Liver (tissue), 9 donors: ENCODE data around the gene AGPAT2. TPM values are rescaled to one million over a fixed set of nuclear protein-coding genes. Genes with fewer than 3 reads are reported as not detected.

Experiments
- DNase-seq: peaks from one replicate; pipeline ENCODE4 v3.0.0-alpha.2; 2017; ENCODE audit warnings: low spot score
- H3K27ac ChIP-seq, 2 donors: one replicate each; pipeline ENCODE4 v1.7.0; 2013; ENCODE audit warnings: inconsistent platforms in 2 of 2, low read length in 2 of 2, control low read depth in 1 of 2, low read depth in 1 of 2, mild to moderate bottlenecking in 1 of 2
- H3K27me3 ChIP-seq, 4 donors: one replicate each; pipeline versions ENCODE4 v1.6.1 to v1.7.0; 2013; ENCODE audit warnings: low read length in 3 of 4, inconsistent platforms in 1 of 4, mild to moderate bottlenecking in 1 of 4, moderate library complexity in 1 of 4; ENCODE audit not compliant: control insufficient read depth in 4 of 4, insufficient read depth in 4 of 4
- H3K36me3 ChIP-seq, 4 donors: one replicate each; pipeline versions ENCODE4 v1.6.1 to v1.7.0; 2013; ENCODE audit warnings: low read length in 3 of 4, mild to moderate bottlenecking in 3 of 4, low read depth in 1 of 4, moderate library complexity in 1 of 4; ENCODE audit not compliant: control insufficient read depth in 4 of 4, insufficient read depth in 3 of 4
- H3K4me1 ChIP-seq, 4 donors: one replicate each; pipeline versions ENCODE4 v1.6.1 to v1.7.0; 2013; ENCODE audit warnings: low read length in 3 of 4, mild to moderate bottlenecking in 3 of 4, moderate library complexity in 1 of 4; ENCODE audit not compliant: control insufficient read depth in 4 of 4, insufficient read depth in 4 of 4
- H3K4me3 ChIP-seq, 3 donors: one replicate each; pipeline versions ENCODE4 v1.6.1 to v1.7.0; 2013; ENCODE audit warnings: low read length in 3 of 3, control low read depth in 1 of 3, low read depth in 1 of 3, mild to moderate bottlenecking in 1 of 3
- H3K9ac ChIP-seq, 2 donors: one replicate each; pipeline ENCODE4 v1.7.0; 2013; ENCODE audit warnings: low read length in 2 of 2, mild to moderate bottlenecking in 2 of 2, moderate library complexity in 2 of 2, control low read depth in 1 of 2, low read depth in 1 of 2
- H3K9me3 ChIP-seq, 4 donors: one replicate each; pipeline versions ENCODE4 v1.6.1 to v1.7.0; 2013; ENCODE audit warnings: low read length in 3 of 4; ENCODE audit not compliant: control insufficient read depth in 4 of 4
- EGR1 ChIP-seq, 2 donors: IDR thresholded peaks; 2 replicates each; pipeline ENCODE4 v1.6.1; 2016 to 2018; ENCODE audit warnings: antibody characterized with exemption in 2 of 2, low read depth in 2 of 2
- FOXA1 ChIP-seq: IDR thresholded peaks from 2 replicates; pipeline ENCODE4 v1.6.1; 2016; ENCODE audit warnings: antibody characterized with exemption
- FOXA2 ChIP-seq: IDR thresholded peaks from 2 replicates; pipeline ENCODE4 v1.6.1; 2016; ENCODE audit warnings: antibody characterized with exemption
- GABPA ChIP-seq, 2 donors: IDR thresholded peaks in 1 of 2; conservative IDR thresholded peaks in 1 of 2; 2 replicates each; pipeline ENCODE4 v1.6.1; 2016; ENCODE audit warnings: antibody characterized with exemption in 2 of 2, mild to moderate bottlenecking in 1 of 2, moderate library complexity in 1 of 2
- HNF4A ChIP-seq, 2 donors: conservative IDR thresholded peaks; 2 replicates each; pipeline ENCODE4 v1.6.1; 2016; ENCODE audit warnings: antibody characterized with exemption in 2 of 2, mild to moderate bottlenecking in 2 of 2
- HNF4G ChIP-seq: IDR thresholded peaks from 2 replicates; pipeline ENCODE4 v1.6.1; 2016; ENCODE audit warnings: antibody characterized with exemption
- JUND ChIP-seq, 2 donors: IDR thresholded peaks; 2 replicates each; pipeline ENCODE4 v1.6.1; 2016; ENCODE audit warnings: antibody characterized with exemption in 2 of 2
- NR2F2 ChIP-seq: IDR thresholded peaks from 2 replicates; pipeline ENCODE4 v1.6.1; 2016; ENCODE audit warnings: antibody characterized with exemption
- RAD21 ChIP-seq, 2 donors: IDR thresholded peaks; 2 replicates each; pipeline ENCODE4 v1.6.1; 2016; ENCODE audit warnings: antibody characterized with exemption in 2 of 2, mild to moderate bottlenecking in 2 of 2
- RXRA ChIP-seq, 2 donors: IDR thresholded peaks; 2 replicates each; pipeline ENCODE4 v1.6.1; 2017 to 2018; ENCODE audit warnings: antibody characterized with exemption in 2 of 2, mild to moderate bottlenecking in 1 of 2
- SP1 ChIP-seq: IDR thresholded peaks from 2 replicates; pipeline ENCODE4 v1.6.1; 2018; ENCODE audit warnings: antibody characterized with exemption, mild to moderate bottlenecking
- TAF1 ChIP-seq: conservative IDR thresholded peaks from 2 replicates; pipeline ENCODE4 v1.6.1; 2016; ENCODE audit warnings: antibody characterized with exemption, mild to moderate bottlenecking
- YY1 ChIP-seq: IDR thresholded peaks from 2 replicates; pipeline ENCODE4 v1.6.1; 2016; ENCODE audit warnings: antibody characterized with exemption, mild to moderate bottlenecking
- WGBS: extraction: QIAGEN DNeasy Blood & Tissue Kit; methylation state at CpG from one replicate; pipeline ENCODE4 v1.1.7; 2013; 5-methylcytosine and 5-hydroxymethylcytosine counted together
- polyA plus RNA-seq, 2 donors: library from polyadenylated mRNA; stranded (reverse) in 1 of 2; unstranded in 1 of 2; fragments of 200-250 nt in 1 of 2; fragments of >200 nt in 1 of 2; fragmentation: Nextera tagmentation in 1 of 2; extraction: Ambion mirVana in 1 of 2; gene quantifications; one replicate each; pipeline versions ENCODE4 v1.2.1 to v1.2.3, GENCODE V29; 2013 to 2015
- total RNA-seq, 2 donors: library from RNA; depleted of rRNA; stranded (reverse); fragments of >200 nt; gene quantifications; one replicate each; pipeline ENCODE4 v1.2.3, GENCODE V29; 2014
- TF ChIP-seq, protein P1 (sequence below): IDR thresholded peaks from 2 replicates; pipeline ENCODE4 v1.6.1; 2016; ENCODE audit warnings: antibody characterized with exemption
- TF ChIP-seq, protein P2 (sequence below): IDR thresholded peaks from 2 replicates; pipeline ENCODE4 v1.6.1; 2016; ENCODE audit warnings: antibody characterized with exemption, mild to moderate bottlenecking
- TF ChIP-seq, protein P3 (sequence below): IDR thresholded peaks from 2 replicates; pipeline ENCODE4 v1.6.1; 2016; ENCODE audit warnings: antibody characterized with exemption
- TF ChIP-seq, protein P4 (sequence below): fragments of 150-350 bp; IDR thresholded peaks from 2 replicates; pipeline ENCODE4 v1.5.1; 2017; ENCODE audit warnings: improper control_type of control experiment, low read depth, low read length; ENCODE audit not compliant: missing input control
- TF ChIP-seq, protein P5 (sequence below): IDR thresholded peaks from 2 replicates; pipeline ENCODE4 v1.6.1; 2016; ENCODE audit warnings: antibody characterized with exemption
- donor health status: healthy.
- donor health status: healthy.
- donor health status: healthy.
- donor health status: healthy.
- donor health status: healthy.

The AGPAT2 gene
- total and polyA plus RNA-seq, 4 donors, result 75.1 to 222 (median 212) TPM

DNA sequence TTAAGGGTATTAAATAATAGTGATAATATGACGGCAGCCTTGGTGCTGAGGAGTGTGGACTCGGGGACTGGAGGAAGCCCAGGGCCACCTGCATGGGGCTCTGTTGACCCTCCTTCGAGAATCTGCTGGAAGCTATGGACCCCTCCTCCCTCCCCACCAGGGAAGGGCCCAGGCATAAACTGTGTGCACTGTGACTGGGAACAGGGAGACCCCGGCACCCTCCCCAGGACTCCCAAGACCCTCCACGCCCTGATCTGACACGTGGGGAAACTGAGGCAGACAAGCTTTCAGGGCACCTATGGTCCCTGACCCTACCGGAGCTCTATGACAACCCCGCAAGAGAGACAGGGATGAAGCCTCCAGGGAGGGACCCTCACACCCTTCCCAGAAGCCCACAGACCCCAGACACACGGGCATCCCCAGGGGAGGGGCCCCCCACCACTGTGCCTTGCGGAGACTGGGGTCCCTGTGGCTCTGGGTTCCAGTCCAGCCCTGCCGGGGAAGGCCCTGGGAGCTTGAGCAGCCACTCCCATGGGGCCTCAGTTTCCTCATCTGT is 31.0 kb downstream of the AGPAT2 start:
- Histone ChIP-seq H3K9me3 (no peaks in the 10 kb centered on the region), H3K36me3 (no peaks in the 10 kb centered on the region), H3K4me1 (peaks cover 0 to 5% (median 0%) of the 10 kb centered on the region in 4 donors), H3K9ac (no peak overlapping the region), H3K27ac (peak overlapping the region; percentile 46 to 58), H3K27me3 (no peaks in the 10 kb centered on the region), H3K4me3 (no peak overlapping the region)
- WGBS, result 54% methylated on average over 11 of the region's 11 CpGs
- TF ChIP-seq GABPA (IDR thresholded peaks at IDR 0.05 in 1 of 2, conservative IDR thresholded peaks at IDR 0.05 in 1 of 2) (no peak), TAF1 (no peak), FOXA1 (no peak), NR2F2 (peak; percentile 5), HNF4G (no peak)
- TF ChIP-seq, protein P1, sequence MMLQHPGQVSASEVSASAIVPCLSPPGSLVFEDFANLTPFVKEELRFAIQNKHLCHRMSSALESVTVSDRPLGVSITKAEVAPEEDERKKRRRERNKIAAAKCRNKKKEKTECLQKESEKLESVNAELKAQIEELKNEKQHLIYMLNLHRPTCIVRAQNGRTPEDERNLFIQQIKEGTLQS, result no peak
- TF ChIP-seq, protein P2, sequence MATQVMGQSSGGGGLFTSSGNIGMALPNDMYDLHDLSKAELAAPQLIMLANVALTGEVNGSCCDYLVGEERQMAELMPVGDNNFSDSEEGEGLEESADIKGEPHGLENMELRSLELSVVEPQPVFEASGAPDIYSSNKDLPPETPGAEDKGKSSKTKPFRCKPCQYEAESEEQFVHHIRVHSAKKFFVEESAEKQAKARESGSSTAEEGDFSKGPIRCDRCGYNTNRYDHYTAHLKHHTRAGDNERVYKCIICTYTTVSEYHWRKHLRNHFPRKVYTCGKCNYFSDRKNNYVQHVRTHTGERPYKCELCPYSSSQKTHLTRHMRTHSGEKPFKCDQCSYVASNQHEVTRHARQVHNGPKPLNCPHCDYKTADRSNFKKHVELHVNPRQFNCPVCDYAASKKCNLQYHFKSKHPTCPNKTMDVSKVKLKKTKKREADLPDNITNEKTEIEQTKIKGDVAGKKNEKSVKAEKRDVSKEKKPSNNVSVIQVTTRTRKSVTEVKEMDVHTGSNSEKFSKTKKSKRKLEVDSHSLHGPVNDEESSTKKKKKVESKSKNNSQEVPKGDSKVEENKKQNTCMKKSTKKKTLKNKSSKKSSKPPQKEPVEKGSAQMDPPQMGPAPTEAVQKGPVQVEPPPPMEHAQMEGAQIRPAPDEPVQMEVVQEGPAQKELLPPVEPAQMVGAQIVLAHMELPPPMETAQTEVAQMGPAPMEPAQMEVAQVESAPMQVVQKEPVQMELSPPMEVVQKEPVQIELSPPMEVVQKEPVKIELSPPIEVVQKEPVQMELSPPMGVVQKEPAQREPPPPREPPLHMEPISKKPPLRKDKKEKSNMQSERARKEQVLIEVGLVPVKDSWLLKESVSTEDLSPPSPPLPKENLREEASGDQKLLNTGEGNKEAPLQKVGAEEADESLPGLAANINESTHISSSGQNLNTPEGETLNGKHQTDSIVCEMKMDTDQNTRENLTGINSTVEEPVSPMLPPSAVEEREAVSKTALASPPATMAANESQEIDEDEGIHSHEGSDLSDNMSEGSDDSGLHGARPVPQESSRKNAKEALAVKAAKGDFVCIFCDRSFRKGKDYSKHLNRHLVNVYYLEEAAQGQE, result no peak
- DNase-seq, result peak; percentile 30

DNA sequence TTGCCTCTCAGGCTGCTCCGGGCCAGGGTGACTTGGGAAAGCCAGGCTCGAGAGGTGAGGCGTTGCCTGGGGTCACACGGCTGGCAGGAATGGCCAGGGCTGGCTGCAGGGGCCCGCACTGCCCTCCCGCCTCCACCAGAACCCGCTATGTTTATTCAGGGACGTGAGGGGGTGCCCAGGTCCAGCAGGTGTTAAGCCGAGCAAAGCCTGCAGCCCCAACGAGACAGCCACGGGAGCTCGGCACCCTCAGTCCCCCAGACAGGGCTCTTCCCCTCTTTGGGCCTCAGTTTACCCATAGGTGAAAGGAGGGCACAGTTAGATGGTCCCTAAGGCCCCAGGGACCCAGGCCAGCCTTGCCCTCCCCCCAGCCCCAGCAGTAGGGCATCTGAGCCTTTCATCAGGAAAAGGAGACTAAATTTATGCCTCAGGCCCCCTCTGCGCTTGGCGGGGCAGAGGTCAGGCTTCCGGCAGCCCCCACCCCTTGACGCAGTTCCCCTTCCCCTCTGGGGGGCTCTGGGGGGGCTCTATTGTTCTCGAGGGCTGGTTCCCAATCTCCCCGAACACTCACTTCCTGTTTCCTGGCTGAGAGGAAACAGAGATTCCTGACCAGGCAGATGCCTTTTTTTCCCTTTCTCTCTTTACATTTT is 31.6 kb downstream of the AGPAT2 start:
- no peak overlapping the region for H3K4me3 ChIP-seq
- WGBS, result 51% methylated on average over 18 of the region's 18 CpGs
- TF ChIP-seq RAD21 (IDR thresholded peaks at IDR 0.05) (no peak), TAF1 (no peak), JUND (IDR thresholded peaks at IDR 0.05) (no peak), HNF4A (conservative IDR thresholded peaks at IDR 0.05) (no peak), YY1 (no peak), GABPA (IDR thresholded peaks at IDR 0.05 in 1 of 2, conservative IDR thresholded peaks at IDR 0.05 in 1 of 2) (no peak), FOXA2 (no peak), NR2F2 (peak; percentile 99), EGR1 (IDR thresholded peaks at IDR 0.05; ENCODE audit: low read depth in 2 of 2) (no peak), SP1 (peak; percentile 55), RXRA (IDR thresholded peaks at IDR 0.05) (peak; percentile 15 to 23), HNF4G (no peak), FOXA1 (no peak)
- TF ChIP-seq, protein P1, result no peak
- TF ChIP-seq, protein P3, sequence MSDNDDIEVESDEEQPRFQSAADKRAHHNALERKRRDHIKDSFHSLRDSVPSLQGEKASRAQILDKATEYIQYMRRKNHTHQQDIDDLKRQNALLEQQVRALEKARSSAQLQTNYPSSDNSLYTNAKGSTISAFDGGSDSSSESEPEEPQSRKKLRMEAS, result no peak
- TF ChIP-seq, protein P2, result no peak
- TF ChIP-seq, protein P4, sequence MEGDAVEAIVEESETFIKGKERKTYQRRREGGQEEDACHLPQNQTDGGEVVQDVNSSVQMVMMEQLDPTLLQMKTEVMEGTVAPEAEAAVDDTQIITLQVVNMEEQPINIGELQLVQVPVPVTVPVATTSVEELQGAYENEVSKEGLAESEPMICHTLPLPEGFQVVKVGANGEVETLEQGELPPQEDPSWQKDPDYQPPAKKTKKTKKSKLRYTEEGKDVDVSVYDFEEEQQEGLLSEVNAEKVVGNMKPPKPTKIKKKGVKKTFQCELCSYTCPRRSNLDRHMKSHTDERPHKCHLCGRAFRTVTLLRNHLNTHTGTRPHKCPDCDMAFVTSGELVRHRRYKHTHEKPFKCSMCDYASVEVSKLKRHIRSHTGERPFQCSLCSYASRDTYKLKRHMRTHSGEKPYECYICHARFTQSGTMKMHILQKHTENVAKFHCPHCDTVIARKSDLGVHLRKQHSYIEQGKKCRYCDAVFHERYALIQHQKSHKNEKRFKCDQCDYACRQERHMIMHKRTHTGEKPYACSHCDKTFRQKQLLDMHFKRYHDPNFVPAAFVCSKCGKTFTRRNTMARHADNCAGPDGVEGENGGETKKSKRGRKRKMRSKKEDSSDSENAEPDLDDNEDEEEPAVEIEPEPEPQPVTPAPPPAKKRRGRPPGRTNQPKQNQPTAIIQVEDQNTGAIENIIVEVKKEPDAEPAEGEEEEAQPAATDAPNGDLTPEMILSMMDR, result no peak
- TF ChIP-seq, protein P5, sequence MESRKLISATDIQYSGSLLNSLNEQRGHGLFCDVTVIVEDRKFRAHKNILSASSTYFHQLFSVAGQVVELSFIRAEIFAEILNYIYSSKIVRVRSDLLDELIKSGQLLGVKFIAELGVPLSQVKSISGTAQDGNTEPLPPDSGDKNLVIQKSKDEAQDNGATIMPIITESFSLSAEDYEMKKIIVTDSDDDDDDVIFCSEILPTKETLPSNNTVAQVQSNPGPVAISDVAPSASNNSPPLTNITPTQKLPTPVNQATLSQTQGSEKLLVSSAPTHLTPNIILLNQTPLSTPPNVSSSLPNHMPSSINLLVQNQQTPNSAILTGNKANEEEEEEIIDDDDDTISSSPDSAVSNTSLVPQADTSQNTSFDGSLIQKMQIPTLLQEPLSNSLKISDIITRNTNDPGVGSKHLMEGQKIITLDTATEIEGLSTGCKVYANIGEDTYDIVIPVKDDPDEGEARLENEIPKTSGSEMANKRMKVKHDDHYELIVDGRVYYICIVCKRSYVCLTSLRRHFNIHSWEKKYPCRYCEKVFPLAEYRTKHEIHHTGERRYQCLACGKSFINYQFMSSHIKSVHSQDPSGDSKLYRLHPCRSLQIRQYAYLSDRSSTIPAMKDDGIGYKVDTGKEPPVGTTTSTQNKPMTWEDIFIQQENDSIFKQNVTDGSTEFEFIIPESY, result no peak
- peak; percentile 43 for DNase-seq
- H3K4me1 ChIP-seq, result peaks cover 0 to 5% (median 0%) of the 10 kb centered on the region in 4 donors
- no peaks in the 10 kb centered on the region for H3K36me3 ChIP-seq
- no peaks in the 10 kb centered on the region for H3K9me3 ChIP-seq
- peak overlapping the region; percentile 64 to 75 for H3K27ac ChIP-seq
- H3K27me3 ChIP-seq, result no peaks in the 10 kb centered on the region
- no peak overlapping the region for H3K9ac ChIP-seq
